Hematopoietic multipotent progenitor cell treated with erythropoietin and hydrocortisone succinate and interleukin-3 and kit ligand, for 15 days (in vitro differentiated cells): ENCODE data around the gene MRPS23.

Source experiments
- DNase-seq: peaks from one replicate; pipeline ENCODE4 v3.0.0-alpha.2; 2015; ENCODE audit warnings: low spot score

Gene MRPS23

DNA sequence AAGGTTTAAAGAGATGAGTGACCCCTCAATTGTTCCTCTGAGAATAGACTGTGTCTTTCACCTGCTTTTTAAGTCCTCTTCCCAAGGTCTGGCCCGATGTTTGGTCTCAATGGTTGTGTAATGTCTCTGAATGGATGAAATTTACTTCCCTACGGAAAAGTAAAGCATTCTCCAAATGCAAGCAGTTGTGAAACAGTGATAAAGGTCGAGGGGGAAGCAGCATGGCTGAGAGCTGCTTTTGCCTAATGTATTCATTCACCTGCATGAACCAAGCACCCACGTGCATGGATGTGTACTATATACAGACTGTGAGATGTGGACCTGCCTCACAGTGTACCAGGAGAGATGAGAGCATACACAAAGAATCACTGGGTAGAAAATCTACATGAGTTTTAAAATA is 11.4 kb downstream of the MRPS23 start:
- no peak for DNase-seq

DNA sequence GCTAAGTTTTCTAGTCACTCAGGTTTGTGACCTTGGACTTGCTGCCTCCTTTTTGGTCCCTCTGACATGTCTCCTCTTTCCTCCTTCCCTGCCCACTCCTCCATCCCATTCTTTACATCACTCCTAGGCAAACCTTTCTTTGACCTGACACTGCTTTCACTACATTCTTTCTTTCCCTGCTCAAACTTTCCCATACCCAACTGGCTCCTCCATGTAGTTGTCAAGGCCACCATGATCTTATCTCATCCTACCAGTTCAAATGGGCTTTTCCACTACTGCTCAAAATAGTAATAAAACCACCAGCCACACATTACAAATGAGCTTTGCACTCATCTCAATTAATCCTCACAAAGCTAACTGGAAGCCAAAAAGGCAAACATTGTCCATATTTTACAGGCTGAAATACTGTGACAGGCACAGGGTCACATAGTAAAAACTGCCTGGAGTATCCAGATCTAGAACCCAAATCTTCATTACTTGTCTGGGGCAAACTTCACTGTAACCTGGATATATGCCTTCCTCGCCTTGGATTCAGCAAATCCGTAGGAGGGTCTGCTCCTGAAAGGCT is 14.4 kb downstream of the MRPS23 start:
- DNase-seq: no peak

DNA sequence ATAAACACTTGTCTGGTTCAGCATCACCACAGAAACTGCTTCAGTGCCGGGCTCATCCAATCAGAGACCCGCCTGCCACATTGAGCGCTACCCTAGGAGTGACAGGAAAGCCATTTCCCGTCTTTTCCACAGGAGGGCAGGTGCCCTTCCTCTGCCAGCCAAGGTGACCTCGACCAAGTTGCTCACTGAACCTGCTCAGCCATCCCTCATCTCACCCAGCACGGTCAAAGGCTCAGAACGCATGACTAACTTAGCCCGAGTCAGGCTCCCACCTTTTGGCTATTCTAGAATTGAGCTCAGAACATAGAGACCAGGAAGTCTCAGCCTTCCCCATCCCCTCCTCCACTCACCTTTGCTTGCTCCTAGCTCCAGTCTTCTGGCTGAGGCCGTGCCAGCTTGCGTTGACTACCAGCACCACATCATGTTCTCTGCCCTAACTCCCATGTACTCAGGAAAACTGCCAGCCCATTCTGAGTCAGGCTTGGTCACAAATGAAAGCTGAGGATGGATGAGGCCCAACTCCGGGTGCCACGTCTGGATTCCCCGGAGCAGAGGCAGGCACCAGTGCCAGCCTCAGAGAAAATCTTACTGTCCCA is 15.6 kb downstream of the MRPS23 start:
- DNase-seq: no peak

GRCh38 chr17:57833179-57833939 is 16.5 kb downstream of the MRPS23 start:
- DNase-seq: peak; percentile 72

DNA sequence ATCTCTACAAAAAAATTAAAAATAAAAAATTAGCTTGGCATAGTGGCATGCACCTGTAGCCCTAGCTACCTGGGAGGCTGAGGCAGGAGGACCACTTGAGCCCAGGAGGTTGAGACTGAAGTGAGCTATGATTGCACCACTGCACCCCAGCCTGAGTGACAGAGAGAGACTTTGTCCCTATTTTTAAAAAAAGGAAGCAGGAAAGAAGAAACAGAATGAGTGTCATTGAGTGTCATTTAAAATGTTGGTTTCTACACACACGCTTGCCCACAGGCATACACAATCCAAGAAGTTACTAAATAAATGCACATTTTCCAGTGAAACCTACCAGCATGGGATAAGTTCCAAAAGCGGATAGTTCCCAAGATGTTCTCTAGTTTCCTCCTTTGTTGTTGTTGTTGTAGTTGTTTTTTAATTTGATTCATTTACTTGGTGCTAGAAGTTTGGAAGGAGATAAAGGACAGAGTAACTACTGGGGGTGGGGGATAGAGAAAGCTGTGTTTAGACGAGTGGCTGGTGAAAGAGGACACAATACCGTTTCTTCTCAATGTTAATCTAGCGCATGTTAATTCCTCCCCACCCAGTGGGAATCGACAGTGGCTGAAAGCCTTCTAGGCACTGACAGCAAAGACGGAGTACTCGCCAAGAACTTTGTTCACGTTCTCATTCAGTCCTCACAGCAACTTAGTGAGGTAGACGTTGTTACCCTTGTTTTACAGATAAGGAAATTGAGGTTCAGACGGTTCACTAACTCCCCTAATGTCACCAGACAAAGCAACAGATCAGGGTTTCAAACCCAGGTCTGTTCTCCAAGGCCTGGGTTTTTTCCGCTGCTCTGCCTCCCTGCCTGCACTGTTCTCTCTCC is 17.3 kb downstream of the MRPS23 start:
- no peak for DNase-seq

GRCh38 chr17:57830880-57831279 is 19.0 kb downstream of the MRPS23 start:
- DNase-seq: no peak

- no peak for DNase-seq
These were observed 26.1 kb downstream of the MRPS23 start for GRCh38 chr17:57823469-57824401.

GRCh38 chr17:57819867-57820266 is 30.0 kb downstream of the MRPS23 start:
- no peak for DNase-seq

- DNase-seq: no peak
These were observed 30.6 kb downstream of the MRPS23 start for GRCh38 chr17:57819285-57819684.

DNA sequence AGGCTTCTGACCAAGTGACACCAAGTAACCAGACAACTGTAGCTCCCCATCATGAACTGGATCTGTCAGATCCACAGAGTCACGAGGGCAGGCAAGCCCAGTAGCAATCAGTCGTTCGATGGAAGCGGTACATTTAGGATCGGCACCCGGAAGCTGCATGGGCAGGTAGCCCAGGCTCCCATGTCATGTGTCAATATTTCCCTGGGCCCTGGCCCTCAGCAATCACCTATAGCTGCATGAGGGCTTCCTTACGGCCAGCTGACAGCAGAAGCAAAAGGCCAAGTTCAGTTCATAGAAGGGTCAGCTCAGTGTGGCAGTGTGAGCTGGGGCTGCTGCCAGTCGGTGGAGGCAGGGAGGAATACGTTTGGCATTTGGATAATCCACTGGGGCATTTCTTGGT is 31.8 kb downstream of the MRPS23 start:
- no peak for DNase-seq

DNA sequence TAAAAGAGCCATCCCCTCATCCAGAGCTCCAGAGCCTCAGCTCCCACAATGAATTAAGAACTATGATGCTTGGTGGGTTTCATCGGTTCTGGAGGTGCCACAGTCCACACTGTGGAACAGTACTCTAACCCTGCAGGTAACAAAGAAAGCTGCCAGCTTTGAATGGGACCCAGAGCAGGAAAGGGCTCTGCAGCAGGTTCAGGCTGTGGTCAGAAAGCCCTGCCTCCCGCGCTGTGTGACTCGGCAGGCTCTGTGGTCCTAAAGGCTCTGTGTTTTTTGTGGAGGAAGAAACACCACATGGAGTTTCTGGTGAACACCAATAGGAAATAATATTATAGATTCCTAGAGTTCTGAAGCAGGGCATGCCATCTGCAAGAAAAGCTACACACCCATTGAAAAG is 32.5 kb downstream of the MRPS23 start:
- no peak for DNase-seq

DNA sequence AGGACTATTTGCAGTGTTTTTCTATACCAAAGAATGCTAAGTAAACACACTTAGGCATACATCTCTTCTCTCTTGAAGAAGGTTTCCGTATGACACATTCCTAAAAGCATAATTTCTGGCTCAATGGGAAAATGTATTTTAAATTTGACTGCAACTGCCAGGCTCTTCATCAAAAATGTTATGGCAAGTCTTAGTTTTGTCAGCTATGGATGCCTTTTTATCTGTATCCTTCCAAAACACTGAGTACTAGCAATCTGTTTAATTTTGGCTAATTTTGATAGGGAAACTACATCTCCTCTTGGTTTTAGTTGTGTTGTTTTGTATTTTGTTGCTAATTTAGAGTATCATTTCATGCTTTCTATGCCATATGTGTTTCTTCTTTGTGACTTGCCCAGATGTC is 35.4 kb downstream of the MRPS23 start:
- DNase-seq: no peak

- DNase-seq: no peak
These were observed 38.1 kb downstream of the MRPS23 start for GRCh38 chr17:57811638-57812280.

DNA sequence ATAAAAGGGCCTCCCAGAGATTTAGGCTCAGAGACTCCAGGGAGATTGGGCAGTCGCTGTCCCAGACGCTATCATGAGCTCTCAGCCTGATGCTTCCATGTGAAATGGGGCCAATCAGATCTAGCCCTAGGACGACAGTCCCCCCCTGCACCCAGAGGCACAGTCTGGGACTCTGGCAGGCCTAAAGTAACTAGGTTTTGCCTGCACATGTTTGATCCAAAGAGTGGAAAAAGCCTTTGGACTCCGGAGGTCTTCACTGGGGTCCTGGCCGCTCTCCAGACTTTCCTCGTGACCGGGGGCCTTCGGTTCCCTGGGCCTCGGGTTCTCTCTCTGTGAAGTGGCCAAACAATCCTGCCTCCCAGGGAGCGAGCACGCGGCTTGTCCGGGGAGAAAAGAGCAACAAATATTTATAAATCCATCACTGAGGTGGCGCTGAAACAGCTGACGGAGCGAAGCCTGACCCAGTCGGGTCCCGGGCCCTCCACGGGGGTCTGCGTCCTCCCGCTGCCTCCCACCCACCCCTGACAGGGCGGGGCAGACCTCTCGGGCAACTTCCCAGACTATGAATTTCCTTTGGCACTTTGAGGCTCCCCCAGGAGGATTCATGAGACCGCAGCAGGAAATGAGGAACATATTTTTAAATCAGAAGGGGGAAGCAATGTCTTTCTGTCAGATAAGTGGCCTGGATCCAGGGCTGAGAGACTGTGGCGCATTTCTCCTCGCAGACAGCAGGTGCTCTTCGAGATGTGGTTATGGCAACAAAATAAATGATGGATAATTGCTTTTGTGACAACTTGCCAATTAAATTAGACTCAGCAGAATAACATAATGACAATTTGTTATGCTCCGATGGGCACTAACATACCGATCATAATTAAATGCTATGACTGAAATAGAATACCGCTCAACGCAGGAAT is 38.9 kb downstream of the MRPS23 start:
- no peak for DNase-seq

- no peak for DNase-seq
These were observed 40.0 kb downstream of the MRPS23 start for GRCh38 chr17:57809879-57810278.

DNA sequence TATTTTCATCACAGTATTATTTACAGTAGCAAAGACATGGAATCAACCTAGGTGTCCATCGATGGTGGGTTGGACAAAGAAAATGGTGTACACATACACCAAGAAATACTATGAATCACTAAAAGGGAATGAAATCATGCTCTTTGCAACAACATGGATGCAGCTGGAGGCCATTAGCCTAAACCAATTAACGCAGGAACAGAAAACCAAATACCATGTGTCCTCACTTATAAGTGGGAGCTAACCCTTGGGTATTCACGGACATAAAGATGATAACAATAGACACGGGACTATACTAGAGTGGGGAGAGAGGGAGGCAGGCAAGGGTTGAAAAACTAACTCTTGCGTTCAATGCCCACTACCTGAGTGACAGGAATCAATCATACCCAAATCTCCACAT is 41.0 kb downstream of the MRPS23 start:
- no peak for DNase-seq

DNA sequence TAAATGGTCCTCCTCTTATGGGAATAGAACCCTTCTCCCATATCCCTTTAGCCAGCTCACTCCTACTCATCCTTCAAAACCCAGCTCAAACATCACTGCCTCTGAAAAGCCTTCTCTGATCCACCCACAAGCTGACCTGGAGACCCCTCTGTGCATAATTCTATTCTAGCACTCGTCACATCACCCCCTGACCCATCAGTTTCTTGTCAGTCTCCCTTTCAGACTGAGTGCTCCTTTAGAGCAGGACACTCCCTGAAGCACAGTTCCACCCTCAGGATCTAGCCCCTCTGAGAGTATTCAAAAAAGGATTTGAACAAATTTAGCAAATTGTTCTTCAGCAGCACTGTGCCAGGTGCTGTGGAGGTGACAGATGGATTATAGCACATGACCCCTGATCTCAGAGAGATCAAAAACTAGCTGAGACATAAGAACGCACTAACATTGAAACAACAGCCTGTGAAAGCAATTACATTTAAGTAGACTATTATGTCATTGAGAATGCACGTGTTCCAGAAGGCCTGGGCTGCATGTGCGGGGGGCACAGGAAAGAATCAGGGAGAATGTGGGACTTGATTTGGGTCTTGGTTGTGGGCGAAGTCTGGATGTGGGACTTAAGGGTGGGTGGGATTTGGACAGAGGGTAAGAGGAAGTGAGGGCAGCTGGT is 43.5 kb downstream of the MRPS23 start:
- DNase-seq: no peak

GRCh38 chr17:57803021-57803420 is 46.8 kb downstream of the MRPS23 start:
- no peak for DNase-seq

DNA sequence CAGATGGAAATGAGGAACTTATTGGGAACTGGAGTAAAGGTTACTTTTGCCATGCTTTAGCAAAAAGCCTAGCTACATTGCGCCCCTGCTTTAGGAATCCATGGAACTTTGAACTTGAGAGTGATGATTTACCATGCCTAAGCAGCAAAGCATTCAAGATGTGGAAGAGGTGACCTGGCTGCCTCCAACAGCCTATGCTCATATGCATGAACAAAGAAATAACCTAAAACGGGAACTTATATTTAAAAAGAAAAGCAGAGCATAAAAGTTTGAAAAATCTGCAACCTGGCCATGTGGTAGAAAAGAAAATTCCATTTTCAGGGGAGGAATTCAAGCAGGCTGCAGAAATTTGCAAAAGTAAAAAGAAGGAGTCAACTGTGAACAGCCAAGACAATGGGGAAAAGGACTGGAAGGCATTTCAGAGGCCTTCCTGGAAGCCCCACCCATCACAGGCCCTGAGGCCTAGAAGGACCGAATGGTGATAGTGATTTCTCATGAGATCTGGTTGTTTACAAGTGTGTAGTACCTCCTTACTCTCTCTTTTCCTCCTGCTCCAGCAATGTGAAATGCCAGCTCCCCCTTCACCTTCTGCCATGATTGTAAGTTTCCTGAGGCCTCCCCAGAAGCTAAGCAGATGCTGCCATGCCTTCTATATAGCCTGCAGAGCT is 48.7 kb downstream of the MRPS23 start:
- no peak for DNase-seq
